Mesenchymal stem cell (in vitro differentiated cells and primary cell): Measurements from ENCODE around the gene ESRRG.

ENCODE experiments used
- DNase-seq: peaks from one replicate; pipeline ENCODE4 v3.0.0-alpha.2; 2013
- H2AFZ ChIP-seq: one replicate; pipeline ENCODE4 v1.6.1; 2013; ENCODE audit warnings: low read depth, mild to moderate bottlenecking, control low read depth, inconsistent platforms, low read length, moderate library complexity
- H2AK5ac ChIP-seq: 2 replicates; pipeline ENCODE4 v1.6.1; 2013; ENCODE audit warnings: low read length, moderate library complexity, mild to moderate bottlenecking, inconsistent platforms; ENCODE audit not compliant: severe bottlenecking
- H2BK120ac ChIP-seq: one replicate; pipeline ENCODE4 v1.6.1; 2013; ENCODE audit warnings: low read depth, mild to moderate bottlenecking, inconsistent platforms, low read length, moderate library complexity
- H2BK12ac ChIP-seq, 2 experiments: one replicate each; pipeline ENCODE4 v1.6.1; 2013; ENCODE audit warnings: inconsistent platforms in 2 of 2, low read length in 2 of 2, mild to moderate bottlenecking in 2 of 2, moderate library complexity in 2 of 2, control low read depth in 1 of 2
- H2BK15ac ChIP-seq: one replicate; pipeline ENCODE4 v1.6.1; 2013; ENCODE audit warnings: mild to moderate bottlenecking, low read depth, inconsistent platforms; ENCODE audit not compliant: poor library complexity, severe bottlenecking
- H2BK5ac ChIP-seq: 2 replicates; pipeline ENCODE4 v1.6.1; 2013; ENCODE audit warnings: low read depth, mild to moderate bottlenecking, low read length, control low read depth, inconsistent platforms; ENCODE audit not compliant: poor library complexity, severe bottlenecking
- H3K14ac ChIP-seq, 2 experiments: one replicate each; pipeline ENCODE4 v1.6.1; 2013; ENCODE audit warnings: inconsistent platforms in 2 of 2, low read length in 2 of 2, control low read depth in 1 of 2, mild to moderate bottlenecking in 1 of 2, moderate library complexity in 1 of 2
- H3K18ac ChIP-seq, 2 experiments: one replicate each; pipeline ENCODE4 v1.6.1; 2013; ENCODE audit warnings: inconsistent platforms in 2 of 2, low read length in 2 of 2, control low read depth in 1 of 2, low read depth in 1 of 2, mild to moderate bottlenecking in 1 of 2
- H3K23ac ChIP-seq, 2 experiments: one replicate each; pipeline ENCODE4 v1.6.1; 2013; ENCODE audit warnings: inconsistent platforms in 2 of 2, low read length in 2 of 2, mild to moderate bottlenecking in 2 of 2, moderate library complexity in 2 of 2, control low read depth in 1 of 2
- H3K27ac ChIP-seq: 2 replicates; pipeline ENCODE4 v1.5.1; 2013; ENCODE audit warnings: mild to moderate bottlenecking, moderate library complexity, low read length, control low read depth, inconsistent platforms; ENCODE audit not compliant: poor library complexity, severe bottlenecking
- H3K27me3 ChIP-seq, 2 experiments: 2 replicates each; pipeline versions ENCODE4 v1.6.1 to v1.7.0; 2013; ENCODE audit warnings: low read length in 2 of 2, mild to moderate bottlenecking in 2 of 2, moderate library complexity in 2 of 2, control low read depth in 1 of 2, inconsistent platforms in 1 of 2; ENCODE audit not compliant: control insufficient read depth in 1 of 2, insufficient read depth in 1 of 2
- H3K36me3 ChIP-seq, 2 experiments: 2 replicates each; pipeline versions ENCODE4 v1.6.1 to v1.7.0; 2013; ENCODE audit warnings: low read length in 2 of 2, control low read depth in 1 of 2, inconsistent platforms in 1 of 2, low read depth in 1 of 2, mild to moderate bottlenecking in 1 of 2; ENCODE audit not compliant: insufficient read depth in 2 of 2, control insufficient read depth in 1 of 2
- H3K4ac ChIP-seq, 2 experiments: one replicate each; pipeline ENCODE4 v1.6.1; 2013; ENCODE audit warnings: inconsistent platforms in 2 of 2, low read length in 2 of 2, mild to moderate bottlenecking in 2 of 2, moderate library complexity in 2 of 2, control low read depth in 1 of 2, low read depth in 1 of 2
- H3K4me1 ChIP-seq: 2 replicates; pipeline ENCODE4 v1.6.1; 2013; ENCODE audit warnings: low read depth, low read length, control low read depth; ENCODE audit not compliant: control insufficient read depth, insufficient read depth
- H3K4me2 ChIP-seq: 2 replicates; pipeline ENCODE4 v1.6.1; 2013; ENCODE audit warnings: low read length, mild to moderate bottlenecking, inconsistent platforms; ENCODE audit not compliant: poor library complexity, severe bottlenecking
- H3K4me3 ChIP-seq, 2 experiments: 2 replicates each; pipeline versions ENCODE4 v1.5.1 to v1.7.0; 2013; ENCODE audit warnings: low read length in 2 of 2, mild to moderate bottlenecking in 2 of 2, control low read depth in 1 of 2, low read depth in 1 of 2; ENCODE audit not compliant: insufficient read depth in 1 of 2
- H3K79me1 ChIP-seq: replicated peaks from 2 replicates; pipeline ENCODE4 v1.6.1; 2013; ENCODE audit warnings: mild to moderate bottlenecking, control low read depth, low read length, inconsistent platforms; ENCODE audit not compliant: poor library complexity, severe bottlenecking
- H3K9ac ChIP-seq: 2 replicates; pipeline ENCODE4 v1.7.0; 2013; ENCODE audit warnings: mild to moderate bottlenecking, low read length, moderate library complexity
- H3K9me3 ChIP-seq: 2 replicates; pipeline ENCODE4 v1.7.0; 2013; ENCODE audit warnings: mild to moderate bottlenecking, low read length; ENCODE audit not compliant: control insufficient read depth
- H4K8ac ChIP-seq: one replicate; pipeline ENCODE4 v1.6.1; 2013; ENCODE audit warnings: inconsistent platforms, mild to moderate bottlenecking, low read length, moderate library complexity
- H4K91ac ChIP-seq: one replicate; pipeline ENCODE4 v1.6.1; 2013; ENCODE audit warnings: mild to moderate bottlenecking, low read length, inconsistent platforms
- WGBS: methylation state at CpG from one replicate; pipeline ENCODE4 v1.1.7; 2013; ENCODE audit warnings: mixed read lengths; 5-methylcytosine and 5-hydroxymethylcytosine counted together

Gene ESRRG

GRCh38 chr1:216542741-216543140, 180.5 kb downstream of the ESRRG start:
- Histone ChIP-seq H3K14ac (no peak overlapping the region), H2BK12ac (no peak overlapping the region), H3K23ac (no peak overlapping the region), H3K9me3 (no peaks in the 10 kb centered on the region), H3K4me2 (no peak overlapping the region), H3K27me3 (no peaks in the 10 kb centered on the region), H2AFZ (no peak overlapping the region), H2BK120ac (no peak overlapping the region), H4K91ac (no peak overlapping the region), H3K9ac (no peak overlapping the region), H3K4ac (no peak overlapping the region), H3K4me3 (no peak overlapping the region), H3K4me1 (no peaks in the 10 kb centered on the region), H3K27ac (no peak overlapping the region), H2BK15ac (no peak overlapping the region), H4K8ac (no peak overlapping the region), H3K36me3 (no peaks in the 10 kb centered on the region), H3K79me1 (no peaks in the 10 kb centered on the region), H2BK5ac (no peak overlapping the region), H3K18ac (no peak overlapping the region), H2AK5ac (no peak overlapping the region)
- no CpG with 5 or more reads among the region's 2 CpGs for WGBS
- DNase-seq = no peak

GRCh38 chr1:216542263-216542662, 181.0 kb downstream of the ESRRG start:
- H3K9ac ChIP-seq = no peak overlapping the region
- no peak overlapping the region for H4K8ac ChIP-seq
- no peak overlapping the region for H2BK12ac ChIP-seq
- H3K27ac ChIP-seq = no peak overlapping the region
- no peak overlapping the region for H2AFZ ChIP-seq
- H2BK120ac ChIP-seq = no peak overlapping the region
- WGBS = 100% methylated on average over 1 of the region's 1 CpG
- H2BK5ac ChIP-seq = no peak overlapping the region
- no peak for DNase-seq
- H3K18ac ChIP-seq = no peak overlapping the region
- no peak overlapping the region for H3K4me3 ChIP-seq
- H3K4me1 ChIP-seq = no peaks in the 10 kb centered on the region
- no peak overlapping the region for H3K23ac ChIP-seq
- no peak overlapping the region for H3K14ac ChIP-seq
- H4K91ac ChIP-seq = no peak overlapping the region
- H3K27me3 ChIP-seq = no peaks in the 10 kb centered on the region
- no peaks in the 10 kb centered on the region for H3K9me3 ChIP-seq
- no peak overlapping the region for H3K4ac ChIP-seq
- no peak overlapping the region for H3K4me2 ChIP-seq
- no peak overlapping the region for H2BK15ac ChIP-seq
- H2AK5ac ChIP-seq = no peak overlapping the region
- no peaks in the 10 kb centered on the region for H3K36me3 ChIP-seq
- no peaks in the 10 kb centered on the region for H3K79me1 ChIP-seq

GRCh38 chr1:216535751-216536150, 187.5 kb downstream of the ESRRG start:
- no peak overlapping the region for H2AK5ac ChIP-seq
- no peak overlapping the region for H4K8ac ChIP-seq
- no peak overlapping the region for H2BK12ac ChIP-seq
- no peak overlapping the region for H3K14ac ChIP-seq
- no peak overlapping the region for H2BK120ac ChIP-seq
- 80% methylated on average over 2 of the region's 2 CpGs for WGBS
- H3K4me2 ChIP-seq = no peak overlapping the region
- no peak overlapping the region for H2BK5ac ChIP-seq
- no peak overlapping the region for H3K4me3 ChIP-seq
- no peak overlapping the region for H3K18ac ChIP-seq
- no peaks in the 10 kb centered on the region for H3K79me1 ChIP-seq
- H2AFZ ChIP-seq = no peak overlapping the region
- H3K23ac ChIP-seq = no peak overlapping the region
- no peak overlapping the region for H2BK15ac ChIP-seq
- no peak overlapping the region for H3K9ac ChIP-seq
- H4K91ac ChIP-seq = no peak overlapping the region
- no peaks in the 10 kb centered on the region for H3K27me3 ChIP-seq
- H3K9me3 ChIP-seq = no peaks in the 10 kb centered on the region
- no peak for DNase-seq
- H3K4ac ChIP-seq = no peak overlapping the region
- H3K36me3 ChIP-seq = no peaks in the 10 kb centered on the region
- H3K27ac ChIP-seq = no peak overlapping the region
- no peaks in the 10 kb centered on the region for H3K4me1 ChIP-seq

- no peak overlapping the region for H2BK12ac ChIP-seq
- H4K8ac ChIP-seq = no peak overlapping the region
- no peak overlapping the region for H3K4me3 ChIP-seq
- no peaks in the 10 kb centered on the region for H3K9me3 ChIP-seq
- no peak overlapping the region for H3K14ac ChIP-seq
- no peaks in the 10 kb centered on the region for H3K4me1 ChIP-seq
- no peak overlapping the region for H3K27ac ChIP-seq
- no peak overlapping the region for H2AK5ac ChIP-seq
- H3K79me1 ChIP-seq = no peaks in the 10 kb centered on the region
- H3K36me3 ChIP-seq = no peaks in the 10 kb centered on the region
- no peak overlapping the region for H3K4me2 ChIP-seq
- WGBS = 93% methylated on average over 1 of the region's 1 CpG
- H2BK5ac ChIP-seq = no peak overlapping the region
- H2AFZ ChIP-seq = no peak overlapping the region
- H3K27me3 ChIP-seq = no peaks in the 10 kb centered on the region
- no peak overlapping the region for H2BK15ac ChIP-seq
- no peak overlapping the region for H2BK120ac ChIP-seq
- no peak overlapping the region for H3K18ac ChIP-seq
- H3K9ac ChIP-seq = no peak overlapping the region
- H4K91ac ChIP-seq = no peak overlapping the region
- no peak overlapping the region for H3K23ac ChIP-seq
- no peak overlapping the region for H3K4ac ChIP-seq
- DNase-seq = peak; percentile 13
Measured at GRCh38 chr1:216535059-216535458, 188.2 kb downstream of the ESRRG start.
